Left cardiac atrium (tissue), 4 donors: ENCODE data around the gene MVP. TPM values are rescaled to one million over a fixed set of nuclear protein-coding genes. Genes with fewer than 3 reads are reported as not detected.

ENCODE experiments used
- ATAC-seq, 2 donors: fragments of 200-7000 bp; cut with Tn5 transposase; one replicate each; pipeline ENCODE4 v1.9.1; 2020; ENCODE audit warnings: mild to moderate bottlenecking in 2 of 2, moderate library complexity in 2 of 2
- DNase-seq: peaks from one replicate; pipeline ENCODE4 v3.0.0-alpha.2; 2020
- intact Hi-C, 2 donors: fragments of 100-400 bp; cut with DNase I; formaldehyde crosslinking; loops; one replicate each; pipeline versions ENCODE4 v1.14.1 to v1.15.1; 2022 to 2023
- total RNA-seq, 2 donors: library from RNA; stranded (reverse); fragmentation: NEBNext Ultra II Directional; extraction: Animal tissue kit (Norgen Biotek cat#: 25700); gene quantifications; one replicate each; pipeline ENCODE4 v1.2.1, GENCODE V29; 2021
- donor health status: DM: no; HTN: yes; CAD: no.
- donor health status: DM: no; HTN: yes; CAD: no; lungs with severe emphysema.
- donor health status: DM: yes; HTN: yes; CAD: no.
- donor health status: Dilated cardiomyopathy.

MVP gene
- total RNA-seq, 2 donors from 2014 or later, result 72.7 to 82.4 TPM

DNA sequence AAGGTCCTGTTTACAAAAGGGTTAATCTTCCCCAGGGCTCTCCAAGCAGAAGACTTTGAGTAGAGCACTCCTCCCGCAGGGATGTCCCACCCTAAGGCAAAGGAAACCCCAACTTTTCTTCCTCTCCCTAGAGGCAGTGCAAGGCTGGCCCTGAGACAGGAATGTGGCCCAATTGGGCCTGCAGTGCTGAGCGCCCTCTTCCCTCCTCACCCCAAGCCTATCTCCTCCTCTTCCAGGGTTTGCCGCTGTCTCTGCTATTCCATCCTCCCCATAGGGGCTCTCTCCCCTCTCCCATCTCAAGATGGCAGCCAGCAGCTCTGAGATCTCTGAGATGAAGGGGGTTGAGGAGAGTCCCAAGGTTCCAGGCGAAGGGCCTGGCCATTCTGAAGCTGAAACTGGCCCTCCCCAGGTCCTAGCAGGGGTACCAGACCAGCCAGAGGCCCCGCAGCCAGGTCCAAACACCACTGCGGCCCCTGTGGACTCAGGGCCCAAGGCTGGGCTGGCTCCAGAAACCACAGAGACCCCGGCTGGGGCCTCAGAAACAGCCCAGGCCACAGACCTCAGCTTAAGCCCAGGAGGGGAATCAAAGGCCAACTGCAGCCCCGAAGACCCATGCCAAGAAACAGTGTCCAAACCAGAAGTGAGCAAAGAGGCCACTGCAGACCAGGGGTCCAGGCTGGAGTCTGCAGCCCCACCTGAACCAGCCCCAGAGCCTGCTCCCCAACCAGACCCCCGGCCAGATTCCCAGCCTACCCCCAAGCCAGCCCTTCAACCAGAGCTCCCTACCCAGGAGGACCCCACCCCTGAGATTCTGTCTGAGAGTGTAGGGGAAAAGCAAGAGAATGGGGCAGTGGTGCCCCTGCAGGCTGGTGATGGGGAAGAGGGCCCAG, 7.3 kb upstream of the MVP start:
- DNase-seq, result no peak
- intact Hi-C loops, result no loop called here
- ATAC-seq, result no peak

DNA sequence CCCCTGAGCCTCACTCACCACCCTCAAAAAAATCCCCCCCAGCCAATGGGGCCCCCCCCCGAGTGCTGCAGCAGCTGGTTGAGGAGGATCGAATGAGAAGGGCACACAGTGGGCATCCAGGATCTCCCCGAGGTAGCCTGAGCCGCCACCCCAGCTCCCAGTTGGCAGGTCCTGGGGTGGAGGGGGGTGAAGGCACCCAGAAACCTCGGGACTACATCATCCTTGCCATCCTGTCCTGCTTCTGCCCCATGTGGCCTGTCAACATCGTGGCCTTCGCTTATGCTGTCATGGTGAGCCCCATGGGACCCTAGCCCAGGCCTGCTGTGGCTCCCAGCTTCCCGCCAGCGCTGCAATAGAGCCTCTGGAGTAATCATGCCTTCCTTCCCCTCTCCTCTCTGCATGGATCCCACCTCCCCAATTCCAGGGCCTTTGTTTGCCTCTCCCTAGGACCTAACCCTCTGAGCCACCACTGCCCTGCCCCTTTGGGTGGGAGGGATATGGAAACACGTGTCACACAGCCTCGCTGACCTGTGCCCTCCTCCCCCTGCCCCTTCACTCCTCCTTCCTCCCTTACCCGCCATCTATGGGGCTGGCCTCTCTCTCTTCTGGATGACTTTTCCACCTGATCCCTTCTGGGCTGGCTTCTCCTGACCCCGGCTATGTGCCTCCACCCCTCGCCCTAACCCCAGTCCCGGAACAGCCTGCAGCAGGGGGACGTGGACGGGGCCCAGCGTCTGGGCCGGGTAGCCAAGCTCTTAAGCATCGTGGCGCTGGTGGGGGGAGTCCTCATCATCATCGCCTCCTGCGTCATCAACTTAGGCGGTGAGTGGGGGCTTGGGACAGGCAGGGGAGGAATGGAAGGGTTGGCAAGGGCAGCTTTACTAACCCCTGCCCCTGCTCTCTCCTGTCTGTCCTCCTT, 6.4 kb upstream of the MVP start:
- ATAC-seq (no peak), DNase-seq (no peak)
- intact Hi-C loops, result no loop called here

DNA sequence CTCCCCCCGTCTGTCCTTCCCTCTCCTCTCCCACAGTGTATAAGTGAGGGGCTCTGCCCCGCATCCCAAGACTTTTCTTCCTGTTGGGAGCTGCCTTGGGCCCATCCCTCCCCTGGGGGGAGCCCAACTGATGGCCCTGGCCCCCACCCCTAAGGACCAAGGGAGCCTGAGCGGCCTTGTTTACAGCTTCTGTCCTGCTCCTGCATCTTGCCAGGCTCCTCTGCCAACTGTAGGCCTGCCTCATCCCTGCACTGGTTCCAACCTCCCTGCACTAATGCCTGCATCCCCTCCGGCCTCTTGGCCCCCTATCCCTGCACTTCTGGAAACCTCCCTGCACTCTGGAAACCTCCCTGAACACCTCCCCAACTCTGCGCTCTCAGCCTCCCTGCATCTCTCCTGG, 5.7 kb upstream of the MVP start:
- ATAC-seq (no peak), DNase-seq (no peak)
- intact Hi-C loops, result no loop called here

DNA sequence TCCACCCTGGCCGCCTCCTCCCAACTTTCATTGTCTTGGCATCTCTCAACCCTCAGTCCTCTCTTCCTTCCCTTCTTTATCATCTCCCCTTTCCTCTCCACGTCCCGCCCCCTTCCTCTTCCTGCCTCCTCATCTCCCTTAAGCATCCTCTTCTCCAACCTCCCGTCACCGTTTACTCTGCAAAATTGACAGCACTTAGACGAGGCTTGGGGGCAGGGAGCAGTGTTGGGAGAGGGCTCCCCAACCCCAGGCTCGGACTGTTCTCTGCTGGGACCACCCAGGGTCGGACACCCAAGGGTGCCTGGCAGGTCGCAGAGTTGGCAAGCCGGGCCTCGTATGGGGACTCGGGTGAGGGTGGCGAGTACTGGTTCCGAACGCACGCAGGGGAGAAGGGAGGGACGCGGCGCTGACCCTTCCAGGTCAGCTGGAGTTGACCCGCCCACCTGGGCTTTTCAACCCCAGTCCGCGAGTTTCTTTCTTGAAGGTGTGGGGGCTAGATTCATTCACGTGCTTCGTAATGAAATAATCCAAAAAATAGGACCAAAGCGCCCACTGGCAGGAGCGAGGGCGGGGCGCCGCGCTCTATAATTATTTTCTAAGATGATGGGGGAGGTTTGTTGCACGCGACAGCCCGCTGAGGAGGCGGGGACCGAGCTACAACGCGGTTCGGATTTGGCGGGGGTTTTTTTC, 5.1 kb upstream of the MVP start:
- intact Hi-C loops, result no loop called here
- DNase-seq, result peak; percentile 62

DNA sequence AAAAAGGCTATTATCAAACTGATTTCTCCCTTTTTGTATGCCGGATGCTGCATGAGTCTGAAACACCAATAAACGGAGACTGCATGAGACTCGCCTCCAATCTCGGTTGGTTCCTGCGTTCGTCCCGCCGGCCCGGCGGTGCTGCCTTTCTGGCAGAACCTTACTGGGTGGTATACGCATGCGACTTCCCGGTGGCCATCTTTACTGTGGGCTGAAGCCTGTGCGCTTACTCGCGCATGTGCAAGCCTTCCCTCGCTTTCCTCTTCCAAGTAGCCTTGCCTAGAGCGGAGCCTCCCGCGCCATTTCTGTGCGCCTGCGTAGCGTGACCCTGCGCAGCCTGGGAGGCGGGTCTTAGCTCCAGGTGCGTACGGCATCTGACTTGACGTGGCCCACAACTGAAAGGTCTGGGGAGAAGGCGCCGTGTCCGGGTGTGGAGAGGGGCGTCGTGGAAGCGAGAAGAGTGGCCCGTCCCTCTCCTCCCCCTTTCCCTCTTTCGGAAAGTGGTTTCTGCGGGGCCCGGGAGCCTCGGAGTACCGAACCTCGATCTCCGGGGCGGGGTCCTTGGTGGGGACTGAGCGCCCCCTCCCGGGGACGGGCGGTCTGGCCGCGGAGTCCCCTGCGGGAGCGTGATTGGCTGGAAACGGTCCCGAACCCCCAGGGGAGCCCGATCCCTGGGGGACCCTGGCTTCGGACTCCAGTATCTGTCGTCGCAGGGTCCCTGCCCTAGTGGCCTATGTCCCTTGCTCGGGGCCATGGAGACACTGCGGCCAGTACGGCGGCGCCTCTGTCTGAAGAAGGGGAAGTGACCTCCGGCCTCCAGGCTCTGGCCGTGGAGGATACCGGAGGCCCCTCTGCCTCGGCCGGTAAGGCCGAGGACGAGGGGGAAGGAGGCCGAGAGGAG, 4.2 kb upstream of the MVP start, which contains the start of gene PAGR1:
Gene PAGR1, plus strand, starts transcription at position 360 of the 901 bp plus-strand sequence. Its CDS starts 374 bp downstream, at position 734.
- intact Hi-C loops, result no loop called here
- DNase-seq (peak; percentile 98), ATAC-seq (peak; percentile 79 to 84)

More for the DNA sequence above, 5.1 kb upstream of the MVP start:
- ATAC-seq, result no peak

DNA sequence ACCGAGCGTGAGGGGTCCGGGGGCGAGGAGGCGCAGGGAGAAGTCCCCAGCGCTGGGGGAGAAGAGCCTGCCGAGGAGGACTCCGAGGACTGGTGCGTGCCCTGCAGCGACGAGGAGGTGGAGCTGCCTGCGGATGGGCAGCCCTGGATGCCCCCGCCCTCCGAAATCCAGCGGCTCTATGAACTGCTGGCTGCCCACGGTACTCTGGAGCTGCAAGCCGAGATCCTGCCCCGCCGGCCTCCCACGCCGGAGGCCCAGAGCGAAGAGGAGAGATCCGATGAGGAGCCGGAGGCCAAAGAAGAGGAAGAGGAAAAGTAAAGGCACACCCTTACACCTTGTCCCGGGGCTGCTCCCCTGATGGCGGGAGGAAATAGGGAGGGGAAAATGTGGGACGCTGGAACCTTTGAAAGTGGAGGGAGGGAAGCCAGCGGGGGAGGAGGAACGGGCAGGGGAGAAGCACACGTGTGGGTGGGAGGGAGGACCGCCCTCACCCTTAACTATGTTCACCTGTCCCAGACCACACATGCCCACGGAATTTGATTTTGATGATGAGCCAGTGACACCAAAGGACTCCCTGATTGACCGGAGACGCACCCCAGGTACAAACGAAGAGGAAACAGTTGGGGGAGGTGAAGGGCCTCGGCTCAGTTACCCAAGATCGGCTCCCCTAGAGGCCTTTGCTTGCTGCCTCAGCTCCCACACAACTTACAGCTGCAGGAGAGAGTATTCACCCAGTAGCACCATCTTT, 3.4 kb upstream of the MVP start:
- intact Hi-C loops, result no loop called here
- DNase-seq (peak; percentile 79), ATAC-seq (peak; percentile 55 to 59)

DNA sequence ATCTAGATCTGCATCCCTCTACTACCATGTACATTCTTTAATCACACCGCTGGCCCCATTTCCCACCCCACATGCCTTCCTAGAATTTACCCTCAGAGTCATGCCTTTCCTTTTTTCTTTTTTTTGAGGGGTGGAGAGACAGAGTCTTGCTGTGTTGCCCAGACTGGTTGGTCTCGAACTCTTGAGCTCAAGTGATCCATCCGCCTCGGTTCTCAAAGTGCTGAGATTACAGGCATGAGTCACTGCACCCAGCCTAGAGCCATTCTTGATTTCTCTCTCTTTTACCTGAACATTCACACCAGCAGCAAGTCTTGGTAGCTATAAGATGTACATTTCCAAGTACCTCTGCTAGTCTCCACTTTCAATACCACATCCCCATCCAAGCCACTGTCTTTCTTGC, 2.2 kb upstream of the MVP start:
- ATAC-seq, result no peak
- intact Hi-C loops, result no loop called here

DNA sequence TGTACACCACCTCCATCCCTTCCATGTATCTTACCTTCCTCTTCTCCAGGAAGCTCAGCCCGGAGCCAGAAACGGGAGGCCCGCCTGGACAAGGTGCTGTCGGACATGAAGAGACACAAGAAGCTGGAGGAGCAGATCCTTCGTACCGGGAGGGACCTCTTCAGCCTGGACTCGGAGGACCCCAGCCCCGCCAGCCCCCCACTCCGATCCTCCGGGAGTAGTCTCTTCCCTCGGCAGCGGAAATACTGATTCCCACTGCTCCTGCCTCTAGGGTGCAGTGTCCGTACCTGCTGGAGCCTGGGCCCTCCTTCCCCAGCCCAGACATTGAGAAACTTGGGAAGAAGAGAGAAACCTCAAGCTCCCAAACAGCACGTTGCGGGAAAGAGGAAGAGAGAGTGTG, 756 bp upstream of the MVP start:
- DNase-seq, result no peak
- no peak for ATAC-seq
- intact Hi-C loops, result no loop called here

More for the DNA sequence above, 2.2 kb upstream of the MVP start:
- no peak for DNase-seq

DNA sequence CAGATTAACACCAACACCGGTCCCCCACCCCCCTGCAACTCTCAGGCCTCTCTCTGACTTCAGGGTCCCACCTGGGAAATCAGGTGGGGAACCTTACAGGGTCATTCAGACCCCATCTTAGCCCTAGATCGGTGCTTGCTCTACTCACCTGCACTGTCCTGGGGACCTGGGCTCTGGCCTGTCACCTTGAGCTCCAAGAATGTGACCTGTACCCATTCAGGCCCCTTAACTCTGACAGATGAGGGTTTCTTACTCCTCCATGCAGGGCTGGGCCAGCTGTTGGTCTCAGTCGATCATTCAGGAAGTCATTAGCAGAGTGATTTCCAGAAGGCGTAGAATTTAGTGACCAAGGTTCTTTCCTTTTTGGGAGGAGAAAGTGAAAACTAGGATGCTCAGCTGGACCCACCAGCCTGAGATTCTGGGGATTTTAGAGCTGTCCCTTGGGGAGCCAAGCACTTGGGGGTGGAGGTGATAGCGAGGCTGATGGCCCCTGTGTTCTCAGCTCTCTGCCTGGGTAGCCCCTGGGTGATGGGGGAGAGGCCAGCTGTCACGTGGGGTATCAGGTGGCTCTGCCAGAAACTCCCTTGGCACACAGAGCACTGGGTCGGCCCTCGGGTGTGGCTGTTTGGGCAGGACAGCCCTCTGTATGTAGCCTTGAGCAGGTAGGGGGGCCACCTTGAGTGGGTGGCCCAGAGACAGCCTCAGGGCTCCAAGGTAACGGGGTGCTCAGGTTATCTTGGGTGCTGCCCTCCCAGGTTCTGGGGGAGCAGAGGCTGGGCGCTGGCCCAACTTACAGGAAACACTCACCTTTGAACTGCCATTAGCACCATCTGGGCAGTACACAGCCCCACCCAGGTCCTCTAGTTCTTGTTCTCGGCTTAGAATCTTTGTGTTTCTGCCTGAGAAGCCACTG, 724 bp downstream of the MVP start:
- intact Hi-C loops, result no loop called here

DNA sequence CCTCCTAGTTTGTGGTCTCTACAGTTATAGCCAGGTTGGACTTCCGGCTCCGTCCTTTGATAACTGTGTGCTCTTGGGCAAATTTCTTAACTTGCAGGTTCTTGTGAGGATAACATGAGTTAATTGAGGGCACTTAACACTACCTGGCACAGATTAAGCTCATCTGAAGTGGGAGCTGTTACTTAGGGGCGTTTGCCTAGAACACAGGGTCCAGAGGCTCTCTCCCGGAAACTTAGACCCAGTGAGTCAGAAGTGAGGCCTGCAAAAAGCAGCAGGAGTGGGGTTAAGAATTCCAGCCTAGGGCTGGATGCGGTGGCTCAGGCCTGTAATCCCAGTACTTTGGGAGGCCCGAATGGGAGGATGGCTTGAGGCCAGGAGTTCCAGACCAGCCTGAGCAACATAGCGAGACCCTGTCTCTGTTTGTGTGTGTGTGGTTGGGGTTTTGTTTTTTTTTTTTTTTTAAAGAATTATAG, 1.4 kb downstream of the MVP start:
- intact Hi-C loops, result no loop called here
- ATAC-seq, result peak in 1 of 2 donors; percentile 30
- no peak for DNase-seq

More for the DNA sequence above, 724 bp downstream of the MVP start:
- DNase-seq, result peak; percentile 68
- peak in 1 of 2 donors; percentile 29 for ATAC-seq

DNA sequence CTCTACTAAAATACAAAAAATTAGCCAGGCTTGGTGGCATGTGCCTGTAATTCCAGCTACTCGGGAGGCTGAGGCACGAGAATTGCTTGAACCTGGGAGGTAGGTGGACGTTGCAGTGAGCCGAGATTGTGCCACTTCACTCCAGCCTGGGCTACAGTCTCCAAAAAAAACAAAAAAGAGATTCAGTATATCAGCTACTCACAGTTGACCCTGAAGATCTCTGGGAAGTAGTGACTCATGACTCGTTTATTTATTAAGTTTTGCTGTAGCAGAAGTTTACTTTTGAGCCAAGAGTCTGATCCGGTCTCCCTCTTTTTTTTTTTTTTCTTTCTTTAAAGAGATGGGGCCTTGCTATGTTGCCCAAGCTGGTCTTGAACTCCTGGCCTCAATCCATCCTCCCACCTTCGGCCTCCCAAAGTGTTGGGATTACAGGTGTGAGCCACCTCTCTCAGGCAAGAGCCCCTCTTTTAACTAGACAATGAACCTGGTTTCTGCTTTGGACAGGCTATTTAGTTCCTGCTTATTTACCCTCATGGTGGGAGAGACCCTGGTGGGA, 4.4 kb downstream of the MVP start:
- intact Hi-C loops, result no loop called here
- peak in 1 of 2 donors; percentile 54 for ATAC-seq

DNA sequence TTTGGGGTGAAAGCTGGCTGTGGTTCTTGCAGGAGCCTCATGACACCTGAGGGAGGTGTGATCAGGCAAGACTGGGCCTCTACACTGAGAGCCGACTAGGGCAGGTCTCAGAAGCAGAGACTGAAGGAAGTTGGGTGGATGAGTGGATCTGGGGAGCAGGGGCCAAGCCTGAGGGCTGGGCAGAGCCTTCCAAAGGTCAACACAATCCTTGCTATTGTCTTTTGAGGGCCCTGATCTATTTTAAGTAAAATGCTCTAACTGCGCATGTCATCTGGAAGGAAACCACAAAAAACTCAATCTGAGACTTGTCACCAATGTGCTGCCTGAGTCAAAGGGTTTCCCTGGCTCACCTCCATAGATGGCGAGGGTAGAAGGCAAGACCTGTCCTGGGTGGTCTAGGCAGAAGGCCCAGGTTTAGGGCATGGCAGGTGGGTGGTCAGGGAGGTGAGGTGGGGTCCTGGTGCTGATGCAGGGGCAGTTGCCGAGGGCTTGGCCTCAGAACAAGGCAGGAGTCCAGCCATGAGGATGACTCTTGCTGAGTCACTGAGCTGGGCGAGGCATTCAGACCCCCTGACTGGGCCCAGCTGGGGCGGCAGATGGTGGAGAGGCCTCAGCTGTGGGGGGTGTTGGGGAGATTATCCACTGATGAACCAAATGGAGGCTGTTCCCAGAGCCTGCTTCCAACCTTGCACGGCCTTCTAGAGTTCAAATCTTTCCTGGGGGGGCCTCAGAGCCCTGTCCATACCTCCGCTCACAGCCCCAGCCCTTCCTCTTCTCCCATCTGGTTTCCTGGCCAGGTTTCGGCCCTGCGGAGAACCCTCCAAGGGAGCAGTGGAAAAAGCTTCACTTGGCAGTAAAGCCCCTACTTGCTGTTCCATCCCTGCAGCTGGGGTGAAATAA, 5.1 kb downstream of the MVP start:
- intact Hi-C loops, result no loop called here
- peak; percentile 67 for DNase-seq
- ATAC-seq, result peak; percentile 17 to 76

More for the DNA sequence above, 4.4 kb downstream of the MVP start:
- DNase-seq, result no peak

DNA sequence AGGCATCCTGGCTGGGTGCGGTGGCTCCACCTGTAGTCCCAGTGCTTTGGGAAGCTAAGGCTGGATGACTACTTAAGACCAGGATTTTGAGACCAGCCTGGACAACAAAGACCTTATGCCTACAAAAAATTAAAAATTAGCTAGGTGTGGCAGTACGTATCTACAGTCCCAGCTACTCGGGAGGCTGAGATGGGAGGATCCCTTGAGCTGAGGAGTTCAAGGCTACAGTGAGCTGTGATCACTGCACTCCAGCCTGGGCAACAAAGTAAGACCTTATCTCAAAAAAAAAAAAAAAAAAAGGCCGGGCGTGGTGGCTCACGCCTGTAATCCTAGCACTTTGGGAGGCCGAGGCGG, 6.1 kb downstream of the MVP start:
- intact Hi-C loops, result no loop called here
- ATAC-seq (no peak), DNase-seq (no peak)

DNA sequence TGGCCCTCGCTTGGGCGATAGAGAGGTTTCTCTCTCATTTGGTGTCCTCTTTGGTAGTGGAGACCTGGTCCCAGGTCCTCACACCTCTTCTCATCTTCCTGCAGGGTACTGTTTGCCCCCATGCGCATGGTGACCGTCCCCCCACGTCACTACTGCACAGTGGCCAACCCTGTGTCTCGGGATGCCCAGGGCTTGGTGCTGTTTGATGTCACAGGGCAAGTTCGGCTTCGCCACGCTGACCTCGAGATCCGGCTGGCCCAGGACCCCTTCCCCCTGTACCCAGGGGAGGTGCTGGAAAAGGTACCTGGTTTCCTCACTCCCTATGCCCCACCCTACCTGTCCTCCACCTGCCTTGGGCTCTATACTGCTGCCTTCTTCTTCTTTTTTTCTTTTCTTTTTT, 10.5 kb downstream of the MVP start:
- DNase-seq (no peak), ATAC-seq (no peak)
- intact Hi-C loops, result no loop called here

DNA sequence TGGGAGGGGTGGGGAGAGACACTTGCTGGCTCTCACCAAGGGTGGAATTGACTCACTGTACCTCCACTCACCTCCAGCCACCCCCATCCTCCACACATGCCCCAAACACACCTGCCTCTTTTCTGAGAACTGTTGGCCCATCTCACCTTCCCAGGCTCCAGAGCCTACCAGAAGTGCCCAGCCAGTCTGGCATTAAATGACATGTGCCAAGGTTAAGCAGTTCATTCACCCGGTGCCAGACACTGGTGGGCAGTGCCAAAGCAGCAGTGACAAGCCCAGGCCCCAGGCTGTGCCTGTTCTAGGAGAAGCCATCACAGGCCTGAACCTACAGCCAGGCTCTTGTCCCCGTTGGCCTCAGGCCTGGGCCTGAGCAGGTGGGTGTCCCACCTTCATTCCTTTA, 11.2 kb downstream of the MVP start:
- intact Hi-C loops, result no loop called here
- DNase-seq (no peak), ATAC-seq (peak in 1 of 2 donors; percentile 19)
